HFF-Myc (cell line): ENCODE results near the gene RETREG3.
A peak's percentile ranks its signal among the peaks of the same experiment; 100 is the strongest.
"Not testable (repeated sequence)": the region's sequence is repeated elsewhere in the genome, so short reads cannot be mapped to it uniquely, and the experiment has no call there.

ENCODE experiments used
- DNase-seq: peaks from one replicate; pipeline ENCODE4 v3.0.0-alpha.2; 2011; ENCODE audit warnings: low read depth; ENCODE audit errors: extremely low read depth
- H3K4me3 ChIP-seq: replicated peaks from 2 replicates; pipeline ENCODE4 v1.5.1; 2011; ENCODE audit warnings: low read depth, mild to moderate bottlenecking, control low read depth, low read length
- CTCF ChIP-seq: IDR thresholded peaks from 2 replicates; pipeline ENCODE4 v1.5.1; 2012; ENCODE audit warnings: mild to moderate bottlenecking, low read depth, low read length, control low read depth; ENCODE audit errors: missing control alignments

Gene RETREG3

GRCh38 chr17:42555961-42556617 is 53.1 kb downstream of the RETREG3 start:
- DNase-seq, H3K4me3 ChIP-seq: not testable (repeated sequence)
- peak; percentile 25 for TF ChIP-seq CTCF

- TF ChIP-seq CTCF: no peak
- no peak for DNase-seq
- H3K4me3 ChIP-seq: peak overlapping the region; percentile 72
Observed at GRCh38 chr17:42555122-42555622, 54.0 kb downstream of the RETREG3 start.

GRCh38 chr17:42554250-42555121 is 54.7 kb downstream of the RETREG3 start:
- TF ChIP-seq CTCF: no peak
- H3K4me3 ChIP-seq: peak overlapping the region; percentile 72
- DNase-seq: no peak

- TF ChIP-seq CTCF: no peak
- peak overlapping the region; percentile 72 for H3K4me3 ChIP-seq
- DNase-seq: no peak
Observed at GRCh38 chr17:42553866-42554249, 55.3 kb downstream of the RETREG3 start.

GRCh38 chr17:42553161-42553818 is 55.9 kb downstream of the RETREG3 start:
- peak overlapping the region; percentile 72 for H3K4me3 ChIP-seq
- DNase-seq: no peak
- TF ChIP-seq CTCF: no peak

GRCh38 chr17:42552736-42553135 is 56.4 kb downstream of the RETREG3 start, which contains the start of gene HSD17B1:
TSS of gene HSD17B1 (plus strand) at chr17:42552923. CDS start at chr17:42552934, 11 bp downstream.
- H3K4me3 ChIP-seq: peak within 1 kb of the TSS; percentile 72
- DNase-seq: not testable (repeated sequence)
